GM12892 (cell line): ENCODE measurements around the gene AGPAT4.

Experiments used
- POLR2A ChIP-seq: IDR thresholded peaks from 2 replicates; pipeline ENCODE4 v1.6.1; 2011; ENCODE audit warnings: low read depth, low read length, control low read depth
- POLR2AphosphoS5 ChIP-seq: IDR thresholded peaks from 2 replicates; pipeline ENCODE4 v1.6.1; 2011; ENCODE audit warnings: low read depth, low read length, control low read depth

- TF ChIP-seq POLR2A: no peak
- TF ChIP-seq POLR2AphosphoS5: no peak
Measured at GRCh38 chr6:161251345-161251744, 22.5 kb downstream of the AGPAT4 start.
